ENCODE measurements around the gene WDR20. TPM values are rescaled to one million over a fixed set of nuclear protein-coding genes. Genes with fewer than 3 reads are reported as not detected.

The WDR20 gene
- total RNA-seq, 4 donors from 2014 or later: 16.0 to 21.9 (median 19.1) TPM

DNA sequence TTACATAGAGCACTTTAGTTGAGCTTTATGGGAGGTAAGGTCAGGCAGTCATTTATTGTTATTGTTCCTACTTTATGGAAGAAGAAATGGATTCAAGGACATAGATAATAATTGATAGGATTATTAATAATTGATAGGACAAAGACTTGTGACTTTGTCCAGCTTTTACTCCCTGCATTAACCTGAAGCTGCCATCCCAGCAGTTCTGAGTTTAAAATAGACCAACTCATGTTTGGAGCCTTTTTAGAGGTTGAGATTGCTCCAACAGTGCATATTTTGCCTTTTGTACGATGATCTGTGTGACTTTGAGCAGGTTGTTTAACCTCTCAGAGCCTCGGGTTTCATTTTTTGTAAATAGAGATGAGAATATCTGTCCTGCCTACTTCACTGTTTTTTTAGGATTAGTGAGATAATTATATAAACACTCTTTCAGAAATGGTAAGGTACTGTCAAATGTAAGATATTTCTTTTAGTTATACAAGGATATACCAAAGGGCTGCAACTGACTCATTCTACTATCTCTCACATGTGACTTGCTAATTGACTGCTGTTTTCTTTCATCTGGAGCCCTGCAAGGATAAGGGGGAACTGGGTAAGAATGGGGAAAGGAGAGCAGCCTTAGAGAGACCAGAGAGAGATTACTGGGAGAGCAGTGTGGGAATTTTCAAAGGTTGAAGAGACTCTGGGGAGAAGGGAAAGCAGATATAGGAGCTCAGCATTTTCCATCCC, 15.3 kb downstream of the WDR20 start:
- intact Hi-C loops (cut with DNase I): no loop called here
- Histone ChIP-seq H3K9me3 (no peaks in the 10 kb centered on the region), H3K27ac (no peak overlapping the region), H3K36me3 (peaks cover 0 to 45% (median 0%) of the 10 kb centered on the region in 3 donors), H3K4me3 (no peak overlapping the region), H3K27me3 (no peaks in the 10 kb centered on the region), H3K4me1 (peaks cover 0 to 23% (median 0%) of the 10 kb centered on the region in 3 donors)
- no peak for TF ChIP-seq POLR2A (IDR thresholded peaks at IDR 0.05)
- TF ChIP-seq, protein P1, sequence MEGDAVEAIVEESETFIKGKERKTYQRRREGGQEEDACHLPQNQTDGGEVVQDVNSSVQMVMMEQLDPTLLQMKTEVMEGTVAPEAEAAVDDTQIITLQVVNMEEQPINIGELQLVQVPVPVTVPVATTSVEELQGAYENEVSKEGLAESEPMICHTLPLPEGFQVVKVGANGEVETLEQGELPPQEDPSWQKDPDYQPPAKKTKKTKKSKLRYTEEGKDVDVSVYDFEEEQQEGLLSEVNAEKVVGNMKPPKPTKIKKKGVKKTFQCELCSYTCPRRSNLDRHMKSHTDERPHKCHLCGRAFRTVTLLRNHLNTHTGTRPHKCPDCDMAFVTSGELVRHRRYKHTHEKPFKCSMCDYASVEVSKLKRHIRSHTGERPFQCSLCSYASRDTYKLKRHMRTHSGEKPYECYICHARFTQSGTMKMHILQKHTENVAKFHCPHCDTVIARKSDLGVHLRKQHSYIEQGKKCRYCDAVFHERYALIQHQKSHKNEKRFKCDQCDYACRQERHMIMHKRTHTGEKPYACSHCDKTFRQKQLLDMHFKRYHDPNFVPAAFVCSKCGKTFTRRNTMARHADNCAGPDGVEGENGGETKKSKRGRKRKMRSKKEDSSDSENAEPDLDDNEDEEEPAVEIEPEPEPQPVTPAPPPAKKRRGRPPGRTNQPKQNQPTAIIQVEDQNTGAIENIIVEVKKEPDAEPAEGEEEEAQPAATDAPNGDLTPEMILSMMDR (IDR thresholded peaks at IDR 0.05): no peak
- WGBS, 2 donors: 41 to 52% methylated on average over 2 of the region's 2 CpGs
- DNase-seq: no peak

DNA sequence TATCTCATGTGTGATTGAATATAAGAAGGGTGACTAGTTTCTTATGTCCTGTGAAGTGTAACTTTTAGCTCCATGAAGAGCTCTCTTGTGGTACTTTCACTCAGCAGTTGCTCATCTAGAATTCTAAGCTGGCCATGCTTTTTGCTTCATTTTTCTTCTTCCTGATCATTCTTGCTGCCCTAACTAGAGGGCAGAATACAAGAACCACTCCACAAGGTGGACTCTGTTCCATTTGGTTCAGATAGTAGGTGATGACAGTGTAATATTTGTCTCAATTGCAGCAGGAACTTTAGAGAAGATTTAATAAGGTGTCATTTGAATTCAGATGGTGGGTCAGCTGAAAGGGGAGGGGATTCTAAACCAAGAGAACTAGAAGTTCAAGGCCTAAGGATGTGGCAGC, 17.6 kb downstream of the WDR20 start:
- peaks cover 0 to 36% (median 0%) of the 10 kb centered on the region in 3 donors for H3K4me1 ChIP-seq
- DNase-seq: no peak
- H3K27ac ChIP-seq: no peak overlapping the region
- no peak for TF ChIP-seq POLR2A (IDR thresholded peaks at IDR 0.05)
- TF ChIP-seq, protein P1 (IDR thresholded peaks at IDR 0.05): no peak
- H3K9me3 ChIP-seq: no peaks in the 10 kb centered on the region
- H3K4me3 ChIP-seq: no peak overlapping the region
- intact Hi-C loops (cut with DNase I): no loop called here
- H3K36me3 ChIP-seq: peaks cover 0 to 34% (median 0%) of the 10 kb centered on the region in 3 donors
- no peaks in the 10 kb centered on the region for H3K27me3 ChIP-seq

DNA sequence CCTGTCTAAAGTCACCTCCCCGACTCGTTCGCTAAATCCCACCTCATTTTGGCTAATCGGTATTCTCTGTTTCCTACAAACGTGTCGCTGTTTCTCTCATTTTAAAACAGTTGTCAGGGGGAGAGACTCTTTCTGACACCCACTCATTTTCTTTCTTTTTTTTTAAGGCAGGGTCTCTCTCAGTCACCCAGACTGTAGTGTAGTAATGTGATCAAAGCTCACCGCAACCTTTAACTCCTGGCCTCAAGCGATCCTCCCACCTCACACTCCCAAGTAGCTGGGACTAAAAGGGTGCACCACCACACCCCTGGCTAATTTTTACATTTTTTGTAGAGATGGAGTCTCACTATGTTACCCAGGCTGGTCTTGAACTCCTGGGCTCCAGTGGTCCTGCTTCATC, 19.1 kb downstream of the WDR20 start:
- DNase-seq: no peak
- intact Hi-C loops (cut with DNase I): no loop called here
- Histone ChIP-seq H3K4me3 (no peak overlapping the region), H3K36me3 (peaks cover 0 to 21% (median 0%) of the 10 kb centered on the region in 3 donors), H3K27ac (no peak overlapping the region), H3K9me3 (no peaks in the 10 kb centered on the region), H3K4me1 (peaks cover 3 to 46% (median 3%) of the 10 kb centered on the region in 3 donors), H3K27me3 (no peaks in the 10 kb centered on the region)
- TF ChIP-seq, protein P1 (IDR thresholded peaks at IDR 0.05): no peak
- no peak for TF ChIP-seq POLR2A (IDR thresholded peaks at IDR 0.05)
- WGBS, 2 donors: 95 to 96% methylated on average over 8 of the region's 8 CpGs

DNA sequence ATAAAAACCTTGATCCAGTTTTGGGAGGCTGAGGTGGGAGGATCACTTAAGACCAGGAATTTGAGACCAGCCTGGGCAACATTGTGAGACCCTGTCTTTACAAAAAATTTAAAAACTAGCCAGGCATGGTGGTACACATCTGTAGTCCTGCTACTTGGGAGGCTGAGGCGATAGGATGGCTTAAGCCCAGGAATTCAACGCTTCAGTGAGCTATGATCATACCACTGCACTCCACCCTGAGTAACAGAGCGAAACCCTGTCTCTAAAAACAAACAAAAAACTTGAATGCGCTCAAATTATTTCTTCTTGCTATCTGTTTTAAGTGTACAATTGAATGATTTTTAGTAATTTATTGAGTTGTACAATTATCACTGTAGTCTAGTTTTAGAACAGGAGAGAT, 20.1 kb downstream of the WDR20 start:
- 89 to 92% methylated on average over 4 of the region's 4 CpGs for WGBS, 2 donors

DNA sequence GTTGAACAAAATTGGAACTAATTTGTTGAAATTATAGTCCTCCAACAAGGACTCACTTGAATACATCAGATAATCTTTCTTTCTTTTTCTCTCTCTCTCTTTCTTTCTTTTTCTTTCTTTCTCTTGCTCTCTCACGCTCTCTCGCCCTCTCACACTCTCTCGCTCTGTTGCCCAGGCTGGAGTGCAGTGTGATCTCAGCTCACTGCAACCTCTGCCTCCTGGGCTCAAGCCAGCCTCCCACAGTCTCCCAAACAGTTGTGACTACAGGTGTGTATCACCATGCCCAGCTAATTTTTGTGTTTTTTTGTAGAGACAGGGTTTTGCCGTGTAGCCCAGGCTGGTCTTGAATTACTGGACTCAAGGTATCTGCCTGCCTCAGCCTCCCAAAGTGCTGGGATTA, 22.8 kb downstream of the WDR20 start:
- Histone ChIP-seq H3K27me3 (no peaks in the 10 kb centered on the region), H3K36me3 (peaks cover 0 to 14% (median 0%) of the 10 kb centered on the region in 3 donors), H3K27ac (no peak overlapping the region), H3K4me3 (no peak overlapping the region), H3K4me1 (peaks cover 3 to 57% (median 6%) of the 10 kb centered on the region in 3 donors), H3K9me3 (no peaks in the 10 kb centered on the region)
- DNase-seq: no peak
- 96 to 100% methylated on average over 3 to 4 of the region's 4 CpGs for WGBS, 2 donors
- no peak for TF ChIP-seq POLR2A (IDR thresholded peaks at IDR 0.05)
- TF ChIP-seq, protein P1 (IDR thresholded peaks at IDR 0.05): no peak
- intact Hi-C loops (cut with DNase I): no loop called here

More for the DNA sequence above, 20.1 kb downstream of the WDR20 start:
- H3K4me1 ChIP-seq: peaks cover 3 to 49% (median 6%) of the 10 kb centered on the region in 3 donors
- no peaks in the 10 kb centered on the region for H3K9me3 ChIP-seq
- intact Hi-C loops (cut with DNase I): no loop called here
- H3K27ac ChIP-seq: no peak overlapping the region
- no peak for TF ChIP-seq POLR2A (IDR thresholded peaks at IDR 0.05)
- TF ChIP-seq, protein P1 (IDR thresholded peaks at IDR 0.05): no peak
- peaks cover 0 to 11% (median 0%) of the 10 kb centered on the region in 3 donors for H3K36me3 ChIP-seq
- no peak for DNase-seq
- no peaks in the 10 kb centered on the region for H3K27me3 ChIP-seq
- no peak overlapping the region for H3K4me3 ChIP-seq

Data from esophagus squamous epithelium (tissue), 5 donors.